Smooth muscle cell of the brain vasculature (primary cell): ENCODE data around the gene TMCC2.
"Not testable (repeated sequence)": the region's sequence is repeated elsewhere in the genome, so short reads cannot be mapped to it uniquely, and the experiment has no call there.

Experiments used
- DNase-seq: peaks from one replicate; pipeline ENCODE4 v3.0.0-alpha.2; 2012; ENCODE audit warnings: low read depth, low spot score

The TMCC2 gene

DNA sequence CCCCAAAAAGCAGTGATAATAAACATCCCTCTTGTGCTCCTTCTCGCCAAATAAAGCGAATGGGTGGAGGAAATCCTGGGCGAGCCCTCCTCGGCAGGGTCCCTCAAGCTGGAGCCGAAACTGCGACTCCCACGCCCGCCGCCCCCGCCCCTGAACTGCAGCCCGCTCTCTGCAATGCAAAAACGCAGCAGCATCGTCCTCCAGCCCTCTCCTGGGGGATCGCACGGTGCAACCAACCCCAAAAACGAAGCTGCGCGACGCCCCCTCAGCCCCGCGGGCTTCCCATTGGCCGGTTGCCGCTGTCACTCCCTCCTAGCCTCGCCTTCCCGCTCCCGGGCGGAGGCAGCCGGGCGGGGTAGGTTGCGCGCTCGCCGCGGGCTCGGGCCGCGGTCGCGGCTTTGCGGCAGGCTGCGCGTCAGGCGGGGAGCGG, at the start of gene TMCC2:
TMCC2 (plus strand) TSS at position 363 of the 430 bp plus-strand sequence. CDS start 619 bp downstream, outside the sequence.
- peak; percentile 56 for DNase-seq

DNA sequence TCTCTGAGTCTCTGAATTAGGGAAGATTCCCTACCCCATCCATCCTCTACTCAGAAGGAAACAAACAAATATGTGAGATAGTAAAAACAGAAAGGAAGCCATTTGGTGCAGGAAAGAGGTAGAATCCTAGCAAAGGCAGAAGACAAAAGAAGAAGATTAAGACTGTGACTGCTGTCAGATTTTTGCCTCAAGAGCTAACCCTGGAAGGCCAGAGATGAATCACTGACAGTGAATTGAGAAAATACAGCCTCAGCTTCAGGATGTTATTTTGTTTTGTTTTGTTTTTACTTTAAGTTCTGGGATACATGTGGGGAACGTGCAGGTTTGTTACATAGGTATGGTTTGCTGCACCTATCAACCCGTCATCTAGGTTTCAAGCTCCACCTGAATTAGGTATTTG, 47.9 kb upstream of the TMCC2 start:
- no peak for DNase-seq

DNA sequence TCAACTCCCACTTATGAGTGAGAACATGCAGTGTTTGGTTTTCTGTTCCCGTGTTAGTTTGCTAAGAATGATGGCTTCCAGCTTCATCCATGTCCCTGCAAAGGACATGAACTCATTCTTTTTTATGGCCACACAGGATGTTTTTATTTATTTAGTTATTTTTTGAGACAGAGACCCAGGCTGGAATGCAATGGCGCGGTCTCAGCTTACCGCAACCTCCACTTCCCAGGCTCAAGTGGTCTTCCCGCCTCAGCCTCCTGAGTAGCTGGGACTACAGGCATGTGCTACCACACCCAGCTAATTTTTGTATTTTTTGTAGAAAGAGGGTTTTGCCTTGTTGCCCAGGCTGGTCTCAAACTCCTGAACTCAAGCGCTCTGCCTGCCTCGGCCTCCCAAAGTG, 47.4 kb upstream of the TMCC2 start:
- not testable (repeated sequence) for DNase-seq

- DNase-seq: no peak
These were observed 44.8 kb upstream of the TMCC2 start for GRCh38 chr1:205182930-205183329.

- DNase-seq: no peak
These were observed 43.9 kb upstream of the TMCC2 start for GRCh38 chr1:205183676-205184335.

- no peak for DNase-seq
These were observed 41.6 kb upstream of the TMCC2 start for GRCh38 chr1:205186191-205186590.

- no peak for DNase-seq
These were observed 40.3 kb upstream of the TMCC2 start for GRCh38 chr1:205187420-205187819.

- DNase-seq: no peak
These were observed 39.6 kb upstream of the TMCC2 start for GRCh38 chr1:205188098-205188497.

DNA sequence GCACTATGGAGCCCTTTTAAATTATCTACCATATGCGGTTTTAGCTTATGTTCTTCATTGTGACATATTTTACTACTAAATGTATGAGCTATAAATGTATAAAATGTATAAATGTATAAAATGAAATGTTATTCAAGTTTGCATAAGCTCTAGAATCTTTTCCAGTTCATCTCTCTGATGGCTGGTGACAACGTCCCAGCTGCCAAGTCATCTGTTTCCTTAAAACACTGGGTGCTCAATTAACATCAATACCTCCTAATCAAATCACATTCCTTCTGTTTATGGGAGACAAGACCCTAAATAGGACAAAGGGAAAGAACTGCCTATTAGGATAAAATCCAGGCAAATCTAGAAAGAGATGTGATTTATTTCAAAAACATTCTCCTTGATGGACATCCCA, 39.1 kb upstream of the TMCC2 start:
- DNase-seq: no peak

GRCh38 chr1:205189131-205189530, 38.6 kb upstream of the TMCC2 start:
- DNase-seq: no peak

DNA sequence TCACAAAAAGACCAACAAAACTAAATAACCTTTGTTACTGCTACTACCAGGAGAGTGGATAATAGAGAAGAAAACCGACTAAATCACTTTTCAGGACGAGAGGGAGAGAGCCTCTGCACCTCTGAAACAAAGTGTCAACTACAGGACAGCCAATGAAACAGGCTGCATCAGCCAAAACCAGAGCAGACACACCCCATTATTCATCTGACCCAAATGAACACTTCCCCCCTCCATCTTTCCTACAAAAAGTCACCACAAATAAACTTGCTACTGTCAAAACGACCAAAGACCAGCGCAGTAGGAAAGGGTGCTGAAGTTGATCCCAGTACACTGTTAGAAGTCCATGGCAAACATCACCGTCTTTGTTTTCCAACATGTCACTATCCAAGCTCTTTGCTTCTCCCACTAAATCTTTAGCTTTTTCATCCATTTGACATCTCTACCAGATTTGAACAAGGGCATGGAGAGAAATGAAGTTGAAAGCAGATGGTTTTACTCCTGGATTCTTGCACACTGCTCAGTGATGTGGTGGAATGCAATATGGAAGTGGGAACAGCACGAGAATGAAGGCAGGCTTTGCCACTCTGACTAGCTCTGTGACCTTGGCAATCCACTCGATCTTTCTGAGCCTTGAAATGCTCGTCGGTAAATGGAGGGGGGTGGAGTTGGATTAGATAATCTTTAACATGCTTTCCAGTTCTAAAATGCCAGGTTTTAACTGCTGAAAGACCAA, 36.7 kb upstream of the TMCC2 start:
- no peak for DNase-seq

GRCh38 chr1:205191622-205192021, 36.1 kb upstream of the TMCC2 start:
- no peak for DNase-seq

DNA sequence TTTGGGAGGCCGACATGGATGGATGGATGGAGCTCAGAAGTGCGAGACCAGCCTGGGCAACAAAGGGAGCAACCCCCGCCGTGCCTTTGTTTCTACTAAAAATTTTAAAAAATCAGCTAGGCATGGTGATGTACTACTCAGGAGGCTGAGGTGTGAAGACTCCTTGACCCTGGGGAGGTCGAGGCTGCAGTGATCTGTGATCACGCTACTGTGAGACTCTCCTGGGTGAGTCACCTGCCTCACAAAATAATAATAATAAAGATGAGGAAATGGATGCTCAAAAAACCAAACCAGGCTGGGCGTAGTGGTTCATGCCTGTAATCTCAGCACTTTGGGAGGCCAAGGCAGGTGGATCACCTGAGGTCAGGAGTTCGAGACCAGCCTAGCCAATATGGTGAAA, 35.5 kb upstream of the TMCC2 start:
- no peak for DNase-seq

DNA sequence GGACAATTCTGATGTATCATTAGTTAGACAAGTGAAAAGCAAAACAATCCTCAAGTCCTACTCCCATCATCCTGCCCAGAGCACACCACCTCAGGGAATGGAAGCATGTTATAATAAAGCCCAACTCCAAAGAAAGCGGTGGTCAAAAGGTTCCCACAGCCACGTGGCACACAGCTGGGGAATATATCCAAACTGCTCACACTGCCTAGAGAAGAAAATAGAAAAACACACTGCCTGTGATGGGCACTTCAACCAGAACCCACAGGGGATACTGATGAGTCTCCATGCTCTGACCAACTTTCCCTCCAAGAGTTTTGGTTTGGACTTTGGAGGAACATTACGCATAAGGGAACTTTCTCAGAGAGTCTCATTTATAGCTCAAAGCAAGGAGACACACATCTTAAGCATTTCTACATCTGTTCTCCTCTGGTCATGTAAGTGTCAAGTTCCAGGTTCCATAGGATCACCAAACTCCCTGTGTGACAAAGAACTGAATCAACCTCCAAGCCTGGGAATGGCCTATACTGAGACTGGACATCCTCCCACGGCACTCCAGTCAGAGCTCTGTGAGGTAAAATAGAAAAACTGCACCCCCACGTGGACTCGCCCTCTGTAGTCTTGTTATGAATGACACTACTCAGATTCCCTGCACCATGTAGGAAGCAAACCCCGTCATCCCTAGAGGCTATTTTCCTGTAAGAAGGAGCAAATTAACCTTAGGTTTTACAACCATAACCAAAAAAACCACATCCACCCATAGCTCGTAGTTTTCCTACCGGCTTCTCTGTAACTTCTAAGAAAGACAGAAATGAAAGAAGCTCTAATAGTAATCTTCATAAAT, 28.4 kb upstream of the TMCC2 start:
- DNase-seq: no peak

DNA sequence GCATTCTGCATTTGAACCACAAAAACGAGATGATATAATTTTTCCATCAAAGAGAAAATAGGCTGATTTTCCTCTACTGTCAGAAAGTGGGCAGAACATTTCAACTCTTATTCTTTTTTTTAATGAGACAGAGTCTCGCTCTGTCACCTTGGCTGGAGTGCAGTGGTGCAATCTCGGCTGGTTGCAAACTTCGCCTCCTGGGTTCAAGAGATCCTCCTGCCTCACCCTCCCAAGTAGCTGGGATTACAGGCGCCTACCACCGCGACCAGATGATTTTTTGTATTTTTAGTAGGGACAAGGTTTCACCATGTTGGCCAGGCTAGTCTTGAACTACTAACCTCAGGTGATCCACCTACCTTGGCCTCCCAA, 27.8 kb upstream of the TMCC2 start:
- DNase-seq: no peak

- DNase-seq: no peak
These were observed 23.2 kb upstream of the TMCC2 start for GRCh38 chr1:205204552-205204951.

- no peak for DNase-seq
These were observed 22.7 kb upstream of the TMCC2 start for GRCh38 chr1:205205055-205205454.

DNA sequence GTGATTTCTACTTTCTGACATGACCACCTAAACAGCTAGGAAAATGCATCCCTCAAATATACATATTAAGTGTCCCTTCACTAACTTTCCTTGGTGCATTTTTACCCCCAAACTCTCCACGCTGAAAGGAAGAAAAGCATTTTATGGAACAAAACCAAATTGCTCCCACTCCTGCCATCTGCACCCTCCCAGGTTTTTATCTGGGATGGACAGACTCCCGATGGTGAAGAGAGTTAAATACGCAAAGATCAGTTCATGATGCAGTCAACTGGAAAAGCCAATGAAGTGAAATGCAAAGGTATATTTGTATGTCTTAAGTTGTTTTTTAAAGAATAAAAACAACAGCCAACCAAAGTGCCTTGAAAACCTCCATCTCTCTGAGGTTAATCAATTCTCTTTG, 18.9 kb upstream of the TMCC2 start:
- no peak for DNase-seq

GRCh38 chr1:205210756-205211168, 17.0 kb upstream of the TMCC2 start:
- no peak for DNase-seq

- DNase-seq: peak; percentile 88
These were observed 16.4 kb upstream of the TMCC2 start, which contains the start of gene DSTYK for GRCh38 chr1:205211169-205211838. DSTYK (minus strand) TSS chr1:205211702; CDS start chr1:205211535, 167 bp downstream.

DNA sequence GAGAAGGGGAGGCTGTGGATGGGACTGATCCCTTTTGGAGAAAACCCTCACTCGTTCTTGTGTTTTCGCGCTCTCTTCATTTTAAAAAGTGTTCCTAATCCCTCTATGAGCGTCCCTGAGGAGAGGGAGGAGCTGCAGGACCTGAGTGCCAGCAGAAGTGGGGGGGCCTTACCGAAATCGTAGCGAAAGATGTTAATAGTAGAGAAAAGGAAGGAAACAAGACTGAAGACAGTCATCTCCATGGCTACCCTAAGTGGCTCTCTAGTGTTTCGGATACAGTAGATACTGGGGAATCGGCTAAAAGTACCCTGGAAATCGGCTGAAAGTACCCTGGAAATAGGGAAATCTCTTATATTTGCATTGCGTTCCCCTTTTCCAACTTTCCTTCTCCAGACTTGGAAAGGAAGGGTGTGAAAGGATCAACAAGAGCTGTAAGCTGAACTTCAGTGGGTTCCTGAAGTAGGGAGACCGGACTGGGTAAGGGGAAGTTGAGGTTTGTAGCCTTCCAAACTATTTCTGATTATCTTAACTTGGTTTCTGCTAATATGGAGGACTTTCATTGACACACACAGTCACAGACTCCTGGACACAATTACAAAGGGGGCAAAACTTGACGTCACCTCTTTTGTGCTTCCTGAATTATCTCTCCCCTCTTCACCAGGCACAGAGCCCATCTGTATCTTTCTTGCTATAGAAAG, 15.8 kb upstream of the TMCC2 start:
- no peak for DNase-seq
